SIG-M5 (cell line): Measurements from ENCODE around the gene CDC26.
"Not testable (repeated sequence)": the region's sequence is repeated elsewhere in the genome, so short reads cannot be mapped to it uniquely, and the experiment has no call there.

ENCODE experiments used
- DNase-seq: peaks from one replicate; lab custom pipeline; 2025; lab: John Stamatoyannopoulos, UW

Gene CDC26

GRCh38 chr9:113275157-113276131 is at the start of gene CDC26, which contains the start of gene PRPF4:
Gene CDC26 (minus strand): TSS chr9:113275572. CDS start chr9:113272507, 3,065 bp downstream.
Gene PRPF4 (plus strand): TSS chr9:113275658. CDS start chr9:113275744, 86 bp downstream.
- DNase-seq: peak; percentile 86

- DNase-seq: no peak
Measured at GRCh38 chr9:113322671-113323070, 47.3 kb upstream of the CDC26 start.

GRCh38 chr9:113320051-113320450 is 44.7 kb upstream of the CDC26 start:
- no peak for DNase-seq

- no peak for DNase-seq
Measured at GRCh38 chr9:113319054-113319453, 43.7 kb upstream of the CDC26 start.

GRCh38 chr9:113317777-113318176 is 42.4 kb upstream of the CDC26 start:
- no peak for DNase-seq

- DNase-seq: no peak
Measured at GRCh38 chr9:113316030-113316429, 40.7 kb upstream of the CDC26 start.

- no peak for DNase-seq
Measured at GRCh38 chr9:113315231-113315630, 39.9 kb upstream of the CDC26 start.

GRCh38 chr9:113313261-113313660 is 37.9 kb upstream of the CDC26 start:
- no peak for DNase-seq

- DNase-seq: no peak
Measured at GRCh38 chr9:113311961-113312360, 36.6 kb upstream of the CDC26 start.

GRCh38 chr9:113310538-113310937 is 35.2 kb upstream of the CDC26 start:
- no peak for DNase-seq

- DNase-seq: no peak
Measured at GRCh38 chr9:113309204-113309813, 33.9 kb upstream of the CDC26 start.

- no peak for DNase-seq
Measured at GRCh38 chr9:113307396-113307975, 32.1 kb upstream of the CDC26 start.

GRCh38 chr9:113306566-113306965 is 31.2 kb upstream of the CDC26 start:
- DNase-seq: no peak

- DNase-seq: no peak
Measured at GRCh38 chr9:113302792-113303418, 27.5 kb upstream of the CDC26 start, which contains the start of gene RNF183. Gene RNF183 (minus strand): TSS chr9:113303376. CDS start chr9:113298184, 5,192 bp downstream.

GRCh38 chr9:113301548-113301947 is 26.2 kb upstream of the CDC26 start:
- no peak for DNase-seq

GRCh38 chr9:113299800-113300292 is 24.5 kb upstream of the CDC26 start:
- DNase-seq: no peak

GRCh38 chr9:113298924-113299770 is 23.8 kb upstream of the CDC26 start:
- no peak for DNase-seq

- DNase-seq: no peak
Measured at GRCh38 chr9:113298311-113298710, 22.9 kb upstream of the CDC26 start.

GRCh38 chr9:113296796-113297558 is 21.6 kb upstream of the CDC26 start:
- no peak for DNase-seq

- DNase-seq: not testable (repeated sequence)
Measured at GRCh38 chr9:113296247-113296646, 20.9 kb upstream of the CDC26 start.
